ENCODE data around the gene AVPR2.

Gene AVPR2

DNA sequence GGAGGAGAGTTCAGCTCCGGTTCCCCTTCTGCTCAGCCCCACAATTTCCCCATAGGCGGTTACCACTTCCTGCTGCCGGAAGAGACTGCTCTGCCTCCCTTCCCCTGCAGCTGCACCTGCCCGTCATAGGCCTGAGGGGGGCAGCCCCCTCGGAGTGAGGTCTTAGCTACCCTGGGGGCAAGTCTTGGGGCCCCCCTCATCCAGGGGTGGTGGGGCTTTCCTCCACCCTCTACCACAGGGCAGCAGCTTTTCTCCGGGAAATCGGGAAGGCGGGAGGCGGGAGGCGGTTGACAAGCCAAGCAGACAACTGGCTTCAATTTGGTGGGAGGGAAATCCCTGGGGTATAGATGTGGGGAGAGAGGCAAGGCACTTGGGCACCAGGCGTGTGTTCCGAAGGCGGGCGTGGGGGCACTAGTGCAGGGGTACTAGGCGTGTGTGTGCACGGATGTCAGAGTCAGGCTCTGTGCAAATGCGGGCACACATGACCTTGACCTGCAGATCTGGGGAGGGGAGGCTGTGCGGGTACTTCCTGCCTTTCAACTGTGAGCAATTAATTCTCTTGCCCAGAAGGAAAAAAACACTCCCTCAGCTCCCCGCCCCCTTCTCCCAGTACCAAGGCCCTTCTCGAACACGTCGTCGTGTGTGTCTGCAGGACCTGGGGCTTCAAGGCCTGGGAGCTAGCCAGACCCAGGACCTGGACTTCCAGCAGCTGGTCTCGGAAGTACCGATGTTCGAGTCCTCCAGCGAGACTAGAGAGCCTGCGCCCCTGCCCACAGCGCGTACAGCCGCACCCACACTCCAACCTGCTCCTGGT lies 22.6 kb downstream of the AVPR2 start:
- TF ChIP-seq, protein P1, sequence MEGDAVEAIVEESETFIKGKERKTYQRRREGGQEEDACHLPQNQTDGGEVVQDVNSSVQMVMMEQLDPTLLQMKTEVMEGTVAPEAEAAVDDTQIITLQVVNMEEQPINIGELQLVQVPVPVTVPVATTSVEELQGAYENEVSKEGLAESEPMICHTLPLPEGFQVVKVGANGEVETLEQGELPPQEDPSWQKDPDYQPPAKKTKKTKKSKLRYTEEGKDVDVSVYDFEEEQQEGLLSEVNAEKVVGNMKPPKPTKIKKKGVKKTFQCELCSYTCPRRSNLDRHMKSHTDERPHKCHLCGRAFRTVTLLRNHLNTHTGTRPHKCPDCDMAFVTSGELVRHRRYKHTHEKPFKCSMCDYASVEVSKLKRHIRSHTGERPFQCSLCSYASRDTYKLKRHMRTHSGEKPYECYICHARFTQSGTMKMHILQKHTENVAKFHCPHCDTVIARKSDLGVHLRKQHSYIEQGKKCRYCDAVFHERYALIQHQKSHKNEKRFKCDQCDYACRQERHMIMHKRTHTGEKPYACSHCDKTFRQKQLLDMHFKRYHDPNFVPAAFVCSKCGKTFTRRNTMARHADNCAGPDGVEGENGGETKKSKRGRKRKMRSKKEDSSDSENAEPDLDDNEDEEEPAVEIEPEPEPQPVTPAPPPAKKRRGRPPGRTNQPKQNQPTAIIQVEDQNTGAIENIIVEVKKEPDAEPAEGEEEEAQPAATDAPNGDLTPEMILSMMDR (IDR thresholded peaks at IDR 0.05) = no peak
- peaks cover 18% of the 10 kb centered on the region for H3K36me3 Mint-ChIP-seq (ENCODE audit: low read depth)
- peak overlapping the region; percentile 74 for H3K27ac Mint-ChIP-seq
- no peak for DNase-seq
- H3K27me3 Mint-ChIP-seq (ENCODE audit: low read depth, poor library complexity) = peaks cover 3% of the 10 kb centered on the region
- peaks cover 37% of the 10 kb centered on the region for H3K4me1 Mint-ChIP-seq
- peak overlapping the region; percentile 82 for H3K4me3 Mint-ChIP-seq
- peaks cover 58% of the 10 kb centered on the region for H3K9me3 Mint-ChIP-seq

DNA sequence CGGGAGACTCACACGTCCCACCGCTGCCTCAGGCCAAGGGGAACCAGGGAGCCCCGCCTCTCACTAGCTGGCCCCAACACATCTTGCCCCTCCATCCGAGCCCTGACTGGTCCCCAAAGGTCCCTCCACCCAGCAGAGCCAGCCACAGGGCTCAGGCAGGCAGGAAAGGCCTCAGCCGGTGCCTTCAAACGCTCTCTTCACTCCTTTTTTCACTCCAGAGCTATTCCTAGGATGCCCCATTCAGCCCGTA lies 23.1 kb downstream of the AVPR2 start:
- Mint-ChIP-seq H3K4me3 (peak overlapping the region; percentile 82), H3K4me1 (peaks cover 31% of the 10 kb centered on the region), H3K9me3 (peaks cover 58% of the 10 kb centered on the region), H3K36me3 (ENCODE audit: low read depth) (peaks cover 18% of the 10 kb centered on the region), H3K27ac (peak overlapping the region; percentile 74), H3K27me3 (ENCODE audit: low read depth, poor library complexity) (peaks cover 3% of the 10 kb centered on the region)
- TF ChIP-seq, protein P1 (IDR thresholded peaks at IDR 0.05) = no peak
- no peak for DNase-seq

DNA sequence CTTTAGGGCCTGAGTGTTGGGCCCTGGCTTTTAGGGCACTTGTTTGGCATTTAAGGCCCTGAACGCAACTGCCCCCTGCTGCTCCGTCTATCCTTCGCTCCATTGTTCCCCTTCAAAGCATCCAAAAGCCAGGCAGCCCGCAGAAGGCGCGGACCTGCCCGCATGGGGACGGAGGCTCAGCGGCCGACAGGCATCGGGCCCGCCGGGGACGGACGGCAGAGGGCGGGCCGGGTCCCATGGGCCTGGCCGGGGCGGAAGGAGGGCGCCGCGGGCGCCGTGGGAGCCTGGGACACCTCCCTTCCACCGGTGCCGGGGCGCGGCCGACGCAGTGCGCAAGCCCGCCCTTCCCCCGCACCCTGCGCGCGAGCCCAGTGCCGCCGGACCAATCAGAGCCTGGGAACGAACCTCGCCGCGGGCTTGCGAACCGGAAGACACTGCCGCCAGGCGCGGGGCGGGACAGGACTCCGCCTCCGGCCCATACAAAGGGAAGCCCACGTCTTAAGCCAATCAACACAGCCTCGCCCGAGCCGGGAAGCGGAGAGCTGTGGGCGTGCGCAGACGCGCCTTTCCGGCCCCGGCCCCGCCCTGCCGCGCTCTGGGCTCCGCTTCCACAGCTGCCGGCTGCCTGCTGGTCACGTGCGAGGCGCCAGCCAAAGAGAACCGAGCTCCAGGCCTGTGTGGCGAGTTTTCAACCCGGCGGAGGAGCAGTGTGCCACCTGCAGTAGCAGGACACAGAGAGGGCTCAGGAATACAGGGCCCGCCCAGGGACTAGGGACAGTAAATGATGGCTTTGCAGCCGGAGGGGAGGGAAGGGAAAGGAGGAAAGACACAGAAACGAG lies 23.7 kb downstream of the AVPR2 start:
- Mint-ChIP-seq H3K27ac (peak overlapping the region; percentile 98), H3K9me3 (peaks cover 58% of the 10 kb centered on the region), H3K36me3 (ENCODE audit: low read depth) (peaks cover 18% of the 10 kb centered on the region), H3K27me3 (ENCODE audit: low read depth, poor library complexity) (peaks cover 3% of the 10 kb centered on the region), H3K4me1 (peaks cover 28% of the 10 kb centered on the region), H3K4me3 (peak overlapping the region; percentile 82)
- TF ChIP-seq, protein P1 (IDR thresholded peaks at IDR 0.05) = no peak
- DNase-seq = peak; percentile 90

DNA sequence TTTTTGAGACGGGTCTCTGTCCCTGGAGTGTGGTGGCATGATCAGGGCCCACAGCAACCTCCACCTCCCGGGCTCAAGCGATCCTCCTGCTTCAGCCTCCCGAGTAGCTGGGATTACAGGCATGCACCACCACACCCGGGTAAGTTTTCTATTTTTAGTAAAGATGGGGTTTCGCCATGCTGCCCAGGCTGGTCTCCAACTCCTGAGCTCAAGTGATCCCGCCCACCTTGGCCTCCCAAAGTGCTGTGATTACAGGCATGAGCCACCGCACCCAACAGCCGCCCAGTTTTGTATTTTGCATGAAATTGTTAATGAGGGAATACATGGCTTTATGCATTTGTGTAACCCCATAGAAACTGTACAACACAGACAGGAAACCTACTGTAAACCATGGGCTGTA lies 24.4 kb downstream of the AVPR2 start:
- Mint-ChIP-seq H3K27me3 (ENCODE audit: low read depth, poor library complexity) (peaks cover 3% of the 10 kb centered on the region), H3K4me1 (peaks cover 32% of the 10 kb centered on the region), H3K4me3 (no peak overlapping the region), H3K36me3 (ENCODE audit: low read depth) (peaks cover 18% of the 10 kb centered on the region), H3K27ac (no peak overlapping the region), H3K9me3 (peaks cover 58% of the 10 kb centered on the region)
- TF ChIP-seq, protein P1 (IDR thresholded peaks at IDR 0.05) = no peak
- DNase-seq = no peak

DNA sequence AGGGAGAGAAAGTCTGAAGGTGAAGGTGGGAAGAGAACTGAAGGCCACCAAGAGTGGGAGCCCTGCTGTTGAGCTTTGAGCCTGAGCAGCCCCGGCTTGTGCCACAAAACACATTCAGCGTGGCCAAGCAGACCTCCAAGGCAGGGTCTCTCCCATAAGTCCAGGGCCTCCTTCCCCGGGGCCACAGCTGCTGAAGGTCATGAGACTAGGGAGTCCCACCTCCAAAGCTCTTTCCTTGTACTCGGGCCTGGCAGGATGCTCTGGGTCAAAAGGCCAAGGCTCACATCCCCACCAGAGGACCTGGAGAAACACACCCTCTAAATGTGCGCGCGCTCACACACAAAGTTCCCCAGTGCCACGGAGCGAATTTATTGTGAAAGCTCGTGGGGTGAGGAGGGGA lies 25.1 kb downstream of the AVPR2 start:
- H3K4me1 Mint-ChIP-seq = peaks cover 30% of the 10 kb centered on the region
- no peak for DNase-seq
- TF ChIP-seq, protein P1 (IDR thresholded peaks at IDR 0.05) = no peak
- H3K9me3 Mint-ChIP-seq = peaks cover 58% of the 10 kb centered on the region
- no peak overlapping the region for H3K4me3 Mint-ChIP-seq
- H3K27ac Mint-ChIP-seq = no peak overlapping the region
- H3K27me3 Mint-ChIP-seq (ENCODE audit: low read depth, poor library complexity) = peaks cover 3% of the 10 kb centered on the region
- H3K36me3 Mint-ChIP-seq (ENCODE audit: low read depth) = peaks cover 18% of the 10 kb centered on the region

Measured in nephron progenitor cell (in vitro differentiated cells).